Activated B cell treated with CpG ODN at 0.5 μM for 24 hours (primary cell): Measurements from ENCODE around the gene LRRC8C. TPM values are rescaled to one million over a fixed set of nuclear protein-coding genes. Genes with fewer than 3 reads are reported as not detected.

Experiments
- ATAC-seq: fragments of 200-7000 bp; cut with Tn5 transposase; one replicate; pipeline ENCODE4 v1.10.0; 2021; ENCODE audit warnings: low read depth, mild to moderate bottlenecking, moderate library complexity
- CTCF ChIA-PET: fragments of 350-600 bp; sonication (Branson Sonifier 250); formaldehyde crosslinking; loops from one replicate; lab custom pipeline; 2021; ENCODE audit warnings: antibody characterized with exemption; lab: Charles Lee
- POLR2A ChIA-PET: fragments of 350-600 bp; sonication (Branson Sonifier 250); formaldehyde crosslinking; loops from one replicate; lab custom pipeline; 2021; ENCODE audit warnings: antibody characterized with exemption; lab: Charles Lee
- DNase-seq: peaks from one replicate; pipeline ENCODE4 v3.0.0; 2022
- H3K27ac Mint-ChIP-seq: one replicate; pipeline ENCODE4 v1.8.0; 2020; ENCODE audit warnings: mixed read lengths
- H3K27me3 Mint-ChIP-seq: one replicate; pipeline ENCODE4 v1.8.0; 2021; ENCODE audit warnings: mixed read lengths
- H3K36me3 Mint-ChIP-seq: one replicate; pipeline ENCODE4 v1.8.0; 2021; ENCODE audit warnings: low read depth, mixed read lengths
- H3K4me1 Mint-ChIP-seq: one replicate; pipeline ENCODE4 v1.8.0; 2021; ENCODE audit warnings: mixed read lengths
- H3K4me3 Mint-ChIP-seq: one replicate; pipeline ENCODE4 v1.8.0; 2020; ENCODE audit warnings: mild to moderate bottlenecking, mixed read lengths
- H3K9me3 Mint-ChIP-seq: one replicate; pipeline ENCODE4 v1.8.0; 2020; ENCODE audit warnings: mixed read lengths
- CTCF ChIP-seq: fragments of 200-600 bp; IDR thresholded peaks from one replicate; pipeline ENCODE4 v1.8.0; 2022; ENCODE audit warnings: antibody characterized with exemption, mild to moderate bottlenecking
- intact Hi-C: fragments of 100-400 bp; cut with micrococcal nuclease; formaldehyde crosslinking; loops from one replicate; pipeline ENCODE4 v1.15.1; 2024
- total RNA-seq: library from RNA; stranded (reverse); gene quantifications from 2 replicates; pipeline ENCODE4 v1.2.3, GENCODE V29; 2022

The LRRC8C gene
- total RNA-seq, 1 donor from 2014 or later = 8.4 TPM

GRCh38 chr1:89688607-89689006, 55.7 kb downstream of the LRRC8C start:
- no peaks in the 10 kb centered on the region for H3K9me3 Mint-ChIP-seq
- no peak overlapping the region for H3K4me3 Mint-ChIP-seq
- DNase-seq = no peak
- H3K27me3 Mint-ChIP-seq = no peaks in the 10 kb centered on the region
- ATAC-seq = no peak
- no peak for TF ChIP-seq CTCF
- ChIA-PET CTCF (no interaction called here), POLR2A (no interaction called here)
- H3K36me3 Mint-ChIP-seq = peaks cover 30% of the 10 kb centered on the region
- no peak overlapping the region for H3K27ac Mint-ChIP-seq
- intact Hi-C loops = no loop called here
- peaks cover 27% of the 10 kb centered on the region for H3K4me1 Mint-ChIP-seq

GRCh38 chr1:89689234-89689633, 56.3 kb downstream of the LRRC8C start:
- Mint-ChIP-seq H3K9me3 (no peaks in the 10 kb centered on the region), H3K27me3 (no peaks in the 10 kb centered on the region), H3K36me3 (peaks cover 30% of the 10 kb centered on the region), H3K4me1 (peaks cover 33% of the 10 kb centered on the region), H3K4me3 (no peak overlapping the region), H3K27ac (no peak overlapping the region)
- POLR2A ChIA-PET = no interaction called here
- ATAC-seq (no peak), DNase-seq (no peak)
- intact Hi-C loops = no loop called here
- CTCF ChIA-PET = no interaction called here
- no peak for TF ChIP-seq CTCF

GRCh38 chr1:89690595-89690994, 57.7 kb downstream of the LRRC8C start:
- no peak overlapping the region for H3K4me3 Mint-ChIP-seq
- H3K36me3 Mint-ChIP-seq = peaks cover 30% of the 10 kb centered on the region
- POLR2A ChIA-PET = no interaction called here
- TF ChIP-seq CTCF = no peak
- H3K27me3 Mint-ChIP-seq = no peaks in the 10 kb centered on the region
- DNase-seq (no peak), ATAC-seq (no peak)
- CTCF ChIA-PET = no interaction called here
- H3K4me1 Mint-ChIP-seq = peaks cover 46% of the 10 kb centered on the region
- no peaks in the 10 kb centered on the region for H3K9me3 Mint-ChIP-seq
- intact Hi-C loops = no loop called here
- H3K27ac Mint-ChIP-seq = peak overlapping the region; percentile 7

GRCh38 chr1:89692601-89693521, 59.9 kb downstream of the LRRC8C start:
- ATAC-seq (peak; percentile 79), DNase-seq (no peak)
- Mint-ChIP-seq H3K36me3 (peaks cover 20% of the 10 kb centered on the region), H3K27me3 (no peaks in the 10 kb centered on the region), H3K4me1 (peaks cover 59% of the 10 kb centered on the region), H3K27ac (peak overlapping the region; percentile 80), H3K9me3 (no peaks in the 10 kb centered on the region), H3K4me3 (peak overlapping the region; percentile 44)
- POLR2A ChIA-PET = interaction anchor here (0.7 to 2.1 kb wide), 3 partner anchors 14 to 60 kb away, joined by 3 to 7 read pairs (median 4); partner anchors contain the start of gene LRRC8C
- intact Hi-C loops = loop anchor here (1.0 kb wide), 3 partner anchors 12 to 60 kb away; partner anchors contain the start of gene LRRC8C
- no peak for TF ChIP-seq CTCF
- CTCF ChIA-PET = interaction anchor here (1.4 to 3.2 kb wide), 2 partner anchors 27 to 70 kb away, joined by 3 to 19 read pairs; no protein-coding TSS in a partner anchor

GRCh38 chr1:89695847-89696246, 62.9 kb downstream of the LRRC8C start:
- ATAC-seq (no peak), DNase-seq (no peak)
- intact Hi-C loops = no loop called here
- H3K4me3 Mint-ChIP-seq = no peak overlapping the region
- POLR2A ChIA-PET = interaction anchor here (0.7 to 1.5 kb wide), 4 partner anchors 11 to 63 kb away, joined by 3 to 4 read pairs (median 3); partner anchors contain the start of gene LRRC8C
- no peaks in the 10 kb centered on the region for H3K36me3 Mint-ChIP-seq
- peaks cover 83% of the 10 kb centered on the region for H3K4me1 Mint-ChIP-seq
- no peaks in the 10 kb centered on the region for H3K9me3 Mint-ChIP-seq
- no peaks in the 10 kb centered on the region for H3K27me3 Mint-ChIP-seq
- CTCF ChIA-PET = no interaction called here
- H3K27ac Mint-ChIP-seq = peak overlapping the region; percentile 32
- no peak for TF ChIP-seq CTCF
